Karpas-422 (cell line): ENCODE results near the gene NTSR2. TPM values are rescaled to one million over a fixed set of nuclear protein-coding genes. Genes with fewer than 3 reads are reported as not detected.
"Not testable (repeated sequence)": the region's sequence is repeated elsewhere in the genome, so short reads cannot be mapped to it uniquely, and the experiment has no call there.

Experiments
- DNase-seq: peaks from one replicate; pipeline ENCODE4 v3.0.0-alpha.2; 2015
- H2AFZ ChIP-seq: fragments of 200-600 bp; sonication (generic); 2 replicates; pipeline ENCODE4 v1.6.1; 2014; ENCODE audit warnings: antibody characterized with exemption, low read length, mixed read lengths
- H3K27ac ChIP-seq: fragments of 200-600 bp; sonication (generic); 2 replicates; pipeline ENCODE4 v1.5.1; 2014; ENCODE audit warnings: mild to moderate bottlenecking, low read length, moderate library complexity
- H3K27me3 ChIP-seq: fragments of 200-600 bp; sonication (generic); 2 replicates; pipeline ENCODE4 v1.6.1; 2014; ENCODE audit warnings: low read length, mixed read lengths
- H3K36me3 ChIP-seq: fragments of 200-600 bp; sonication (generic); 2 replicates; pipeline ENCODE4 v1.6.1; 2014; ENCODE audit warnings: low read length, mixed read lengths; ENCODE audit not compliant: insufficient read depth
- H3K4me1 ChIP-seq: fragments of 200-600 bp; sonication (generic); 2 replicates; pipeline ENCODE4 v1.6.1; 2014; ENCODE audit warnings: mild to moderate bottlenecking, low read length, mixed read lengths
- H3K4me2 ChIP-seq: fragments of 200-600 bp; sonication (generic); 2 replicates; pipeline ENCODE4 v1.6.1; 2014; ENCODE audit warnings: low read length, low read depth, mild to moderate bottlenecking; ENCODE audit not compliant: poor library complexity, severe bottlenecking
- H3K4me3 ChIP-seq: fragments of 200-600 bp; sonication (generic); 2 replicates; pipeline ENCODE4 v1.5.1; 2014; ENCODE audit warnings: mild to moderate bottlenecking, antibody characterized with exemption, low read length, mixed read lengths
- H3K79me2 ChIP-seq: fragments of 200-600 bp; sonication (generic); 2 replicates; pipeline ENCODE4 v1.6.1; 2014; ENCODE audit warnings: mild to moderate bottlenecking, low read length, mixed read lengths
- H3K9ac ChIP-seq: fragments of 200-600 bp; sonication (generic); 2 replicates; pipeline ENCODE4 v1.6.0; 2014; ENCODE audit warnings: low read length
- H3K9me2 ChIP-seq: fragments of 200-600 bp; sonication (generic), shearing (Covaris generic); replicated peaks from 2 replicates; pipeline ENCODE4 v1.6.0; 2014; ENCODE audit warnings: mild to moderate bottlenecking, low read length, moderate library complexity; ENCODE audit not compliant: insufficient read depth
- H3K9me3 ChIP-seq: fragments of 300-700, 200-600 bp; sonication (generic); 2 replicates; pipeline ENCODE4 v1.6.1; 2014; ENCODE audit warnings: low read length, mixed read lengths
- H4K20me1 ChIP-seq: fragments of 200-600 bp; sonication (generic); 2 replicates; pipeline ENCODE4 v1.6.1; 2014; ENCODE audit warnings: mild to moderate bottlenecking, antibody characterized with exemption, low read length, low read depth; ENCODE audit not compliant: insufficient read depth
- total RNA-seq: library from RNA; depleted of rRNA; stranded (reverse); fragments of >200 nt; shearing (Covaris generic); gene quantifications from 2 replicates; pipeline ENCODE4 v1.2.3, GENCODE V29; 2014; ENCODE audit warnings: low replicate concordance

Gene NTSR2
- total RNA-seq, 1 experiment from 2014 or later, result not detected

DNA sequence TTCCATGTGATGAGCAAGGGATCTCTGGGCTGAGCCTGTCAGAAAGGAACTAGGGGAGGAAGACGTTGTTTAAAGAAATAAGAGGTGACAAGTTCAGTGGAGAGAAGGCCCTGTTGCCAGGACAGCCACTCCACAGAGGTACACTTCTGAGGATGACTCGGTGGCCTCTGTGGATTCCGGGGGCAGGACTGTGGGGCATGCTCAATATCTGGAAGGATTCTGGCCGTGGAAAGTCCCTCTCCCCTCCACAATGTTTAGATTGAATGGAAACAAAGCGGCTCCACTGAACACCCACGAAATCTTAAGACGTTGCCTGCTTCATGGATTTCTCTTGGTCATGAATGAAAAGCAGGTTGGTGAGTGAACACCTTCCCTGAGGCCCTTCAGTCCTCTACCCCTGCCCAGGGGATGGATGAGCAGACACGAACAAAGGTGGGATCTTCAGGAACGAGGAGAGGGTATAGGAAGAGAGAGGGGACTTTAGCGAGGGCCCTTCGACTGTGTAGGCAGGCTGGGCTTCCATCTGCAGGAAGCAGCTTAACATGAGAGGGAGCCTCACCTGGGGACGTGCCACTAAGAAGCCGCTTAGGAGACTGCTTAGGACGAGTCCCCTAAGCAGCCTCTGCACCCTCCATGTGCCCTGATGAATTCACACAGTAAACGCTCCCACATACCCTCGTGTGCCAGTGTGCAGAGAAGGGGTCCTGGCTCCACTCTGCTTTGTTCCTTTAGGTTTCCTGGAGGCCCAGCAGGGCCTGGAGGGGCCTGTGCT lies 1.9 kb downstream of the NTSR2 start:
- peaks cover 9% of the 10 kb centered on the region for H3K4me1 ChIP-seq
- no peak for DNase-seq

DNA sequence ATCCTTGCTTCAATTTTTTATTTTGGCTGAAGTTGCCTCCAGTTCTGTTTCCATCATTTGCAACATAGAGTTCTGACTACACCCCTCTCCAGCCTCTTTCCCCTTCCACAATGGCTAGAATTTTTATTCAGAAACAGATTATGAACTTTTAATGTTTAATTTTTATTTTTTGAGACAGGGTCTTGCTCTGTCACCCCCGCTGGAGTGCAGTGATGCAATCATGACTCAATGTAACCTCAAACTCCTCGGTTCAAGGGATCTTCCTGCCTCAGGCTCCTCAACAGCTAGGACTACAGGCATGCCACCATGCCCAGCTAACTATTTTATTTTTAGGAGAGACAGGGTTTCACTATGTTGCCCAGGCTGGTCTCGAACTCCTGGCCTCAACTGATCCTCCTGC lies 2.8 kb downstream of the NTSR2 start:
- Histone ChIP-seq H3K9me2 (no peaks in the 10 kb centered on the region), H3K9me3 (peaks cover 5% of the 10 kb centered on the region), H4K20me1 (no peaks in the 10 kb centered on the region), H3K4me2 (no peak overlapping the region), H3K4me1 (peaks cover under 1% of the 10 kb centered on the region), H2AFZ (no peak overlapping the region), H3K27ac (no peak overlapping the region), H3K36me3 (no peaks in the 10 kb centered on the region), H3K9ac (no peak overlapping the region), H3K79me2 (no peaks in the 10 kb centered on the region), H3K4me3 (no peak overlapping the region), H3K27me3 (no peaks in the 10 kb centered on the region)
- DNase-seq, result no peak

More for the DNA sequence above, 1.9 kb downstream of the NTSR2 start:
- H3K4me2 ChIP-seq, result no peak overlapping the region
- no peaks in the 10 kb centered on the region for H3K27me3 ChIP-seq
- no peak overlapping the region for H2AFZ ChIP-seq
- no peaks in the 10 kb centered on the region for H4K20me1 ChIP-seq
- H3K9me2 ChIP-seq, result no peaks in the 10 kb centered on the region
- H3K79me2 ChIP-seq, result no peaks in the 10 kb centered on the region
- no peak overlapping the region for H3K4me3 ChIP-seq
- no peaks in the 10 kb centered on the region for H3K36me3 ChIP-seq
- H3K27ac ChIP-seq, result no peak overlapping the region
- H3K9me3 ChIP-seq, result peaks cover 2% of the 10 kb centered on the region
- no peak overlapping the region for H3K9ac ChIP-seq

DNA sequence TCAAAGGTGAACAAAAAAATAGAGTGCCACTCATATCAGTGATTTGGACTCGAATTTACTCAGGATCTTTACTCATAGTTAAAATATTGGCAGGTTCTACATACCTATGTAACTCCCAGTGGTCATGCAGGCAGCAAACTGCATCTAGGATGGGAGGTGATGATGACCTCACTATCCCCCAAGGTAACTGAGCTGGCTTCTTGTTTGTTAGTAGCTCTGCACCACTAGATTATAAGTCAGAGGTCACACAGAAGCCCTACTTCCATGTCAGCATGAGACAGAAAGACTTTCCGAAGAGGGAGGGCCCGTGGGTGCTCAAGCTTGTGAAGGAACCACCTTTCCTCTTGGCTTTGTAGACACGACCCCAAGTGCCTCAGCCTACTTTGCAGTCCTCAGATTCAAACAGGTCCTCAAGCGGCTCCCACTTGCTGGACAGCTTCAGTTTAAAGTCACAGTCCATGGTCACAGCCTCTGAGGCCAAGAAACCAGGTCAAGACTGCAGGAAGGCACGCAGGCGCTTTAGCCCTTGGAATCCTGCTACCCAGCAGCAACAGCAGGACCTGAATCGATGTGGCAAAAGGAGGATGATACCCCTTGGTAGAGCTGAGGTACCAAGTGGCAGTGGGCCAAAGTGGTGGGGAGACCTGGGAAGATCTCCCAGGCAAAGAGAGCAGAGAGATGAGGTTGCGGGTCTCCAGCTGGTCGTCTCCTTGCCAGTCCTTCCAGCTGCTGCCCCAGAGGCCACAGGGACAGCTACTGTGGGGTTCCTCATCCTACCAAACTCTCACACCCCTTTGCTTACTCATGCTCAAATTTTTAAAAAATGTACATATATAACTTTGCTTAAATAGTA lies 4.3 kb downstream of the NTSR2 start:
- Histone ChIP-seq H3K9me3 (peaks cover 5% of the 10 kb centered on the region), H3K27me3 (no peaks in the 10 kb centered on the region), H3K4me2 (no peak overlapping the region), H3K9me2 (no peaks in the 10 kb centered on the region), H4K20me1 (no peaks in the 10 kb centered on the region), H3K9ac (no peak overlapping the region), H3K4me3 (no peak overlapping the region), H3K27ac (no peak overlapping the region), H3K4me1 (no peaks in the 10 kb centered on the region), H3K79me2 (no peaks in the 10 kb centered on the region), H2AFZ (no peak overlapping the region), H3K36me3 (no peaks in the 10 kb centered on the region)
- DNase-seq, result no peak

GRCh38 chr2:11665028-11665427 lies 5.0 kb downstream of the NTSR2 start:
- no peak overlapping the region for H3K4me2 ChIP-seq
- no peak for DNase-seq
- H4K20me1 ChIP-seq, result no peaks in the 10 kb centered on the region
- no peaks in the 10 kb centered on the region for H3K79me2 ChIP-seq
- no peak overlapping the region for H3K27ac ChIP-seq
- no peaks in the 10 kb centered on the region for H3K36me3 ChIP-seq
- H3K4me1 ChIP-seq, result no peaks in the 10 kb centered on the region
- no peaks in the 10 kb centered on the region for H3K27me3 ChIP-seq
- H3K4me3 ChIP-seq, result no peak overlapping the region
- H3K9me2 ChIP-seq, result no peaks in the 10 kb centered on the region
- no peak overlapping the region for H3K9ac ChIP-seq
- H2AFZ ChIP-seq, result no peak overlapping the region
- H3K9me3 ChIP-seq, result peaks cover 5% of the 10 kb centered on the region

DNA sequence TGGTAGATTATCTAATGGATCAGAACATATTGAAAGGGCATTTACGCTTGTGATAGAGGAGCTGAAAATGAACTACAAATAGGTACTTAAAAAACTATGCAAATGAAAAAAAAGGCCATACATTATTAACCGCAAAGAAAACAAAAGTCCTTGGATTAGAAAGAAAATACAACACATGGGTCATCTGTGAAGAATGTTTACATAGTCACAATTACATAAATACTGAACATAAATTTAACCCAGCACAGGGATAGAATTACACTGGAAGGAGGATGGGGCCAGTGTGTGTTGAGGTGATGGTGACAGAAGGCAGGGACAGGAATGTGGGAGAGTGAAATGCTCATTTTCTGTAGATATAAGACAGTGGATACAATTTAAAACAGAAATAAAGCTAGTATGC lies 6.6 kb downstream of the NTSR2 start:
- peaks cover 5% of the 10 kb centered on the region for H3K9me3 ChIP-seq
- H3K27ac ChIP-seq, result no peak overlapping the region
- no peaks in the 10 kb centered on the region for H3K36me3 ChIP-seq
- no peak overlapping the region for H2AFZ ChIP-seq
- H3K4me2 ChIP-seq, result no peak overlapping the region
- H3K9ac ChIP-seq, result no peak overlapping the region
- no peak for DNase-seq
- H3K9me2 ChIP-seq, result no peaks in the 10 kb centered on the region
- H3K79me2 ChIP-seq, result no peaks in the 10 kb centered on the region
- H3K4me3 ChIP-seq, result no peak overlapping the region
- no peaks in the 10 kb centered on the region for H3K4me1 ChIP-seq
- H4K20me1 ChIP-seq, result no peaks in the 10 kb centered on the region
- H3K27me3 ChIP-seq, result no peaks in the 10 kb centered on the region

DNA sequence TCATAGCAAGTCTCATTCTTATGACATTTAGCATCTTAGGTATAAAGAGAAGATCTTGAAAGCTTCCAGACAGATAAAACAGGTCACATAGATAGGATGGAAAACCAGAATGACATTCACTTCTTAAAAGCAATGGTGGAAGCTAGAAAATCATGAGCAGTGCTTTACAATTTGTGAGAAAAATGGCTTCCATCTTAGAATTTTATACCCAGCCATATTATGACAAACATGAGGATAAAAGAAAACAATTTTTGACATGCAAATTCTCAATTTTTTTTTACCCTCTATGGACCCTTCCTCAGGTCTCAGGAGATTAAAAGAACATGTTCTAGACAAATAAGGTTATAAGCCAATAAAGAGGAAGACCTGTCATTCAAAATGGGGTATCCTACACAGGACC lies 7.1 kb downstream of the NTSR2 start:
- no peak overlapping the region for H3K4me2 ChIP-seq

GRCh38 chr2:11661891-11662435 lies 8.0 kb downstream of the NTSR2 start:
- Histone ChIP-seq H3K9me2 (no peaks in the 10 kb centered on the region), H4K20me1 (no peaks in the 10 kb centered on the region), H3K4me1 (no peaks in the 10 kb centered on the region), H3K4me2 (no peak overlapping the region), H3K27me3 (no peaks in the 10 kb centered on the region), H3K27ac (no peak overlapping the region), H3K36me3 (no peaks in the 10 kb centered on the region), H2AFZ (no peak overlapping the region), H3K4me3 (no peak overlapping the region), H3K9me3 (peaks cover 5% of the 10 kb centered on the region), H3K79me2 (no peaks in the 10 kb centered on the region), H3K9ac (no peak overlapping the region)
- DNase-seq, result no peak

More for the DNA sequence above, 7.1 kb downstream of the NTSR2 start:
- DNase-seq, result no peak
- Histone ChIP-seq H4K20me1 (no peaks in the 10 kb centered on the region), H3K36me3 (no peaks in the 10 kb centered on the region), H2AFZ (no peak overlapping the region), H3K9me2 (no peaks in the 10 kb centered on the region), H3K9me3 (peaks cover 5% of the 10 kb centered on the region), H3K27ac (no peak overlapping the region), H3K4me3 (no peak overlapping the region), H3K4me1 (no peaks in the 10 kb centered on the region), H3K27me3 (no peaks in the 10 kb centered on the region), H3K9ac (no peak overlapping the region), H3K79me2 (no peaks in the 10 kb centered on the region)

DNA sequence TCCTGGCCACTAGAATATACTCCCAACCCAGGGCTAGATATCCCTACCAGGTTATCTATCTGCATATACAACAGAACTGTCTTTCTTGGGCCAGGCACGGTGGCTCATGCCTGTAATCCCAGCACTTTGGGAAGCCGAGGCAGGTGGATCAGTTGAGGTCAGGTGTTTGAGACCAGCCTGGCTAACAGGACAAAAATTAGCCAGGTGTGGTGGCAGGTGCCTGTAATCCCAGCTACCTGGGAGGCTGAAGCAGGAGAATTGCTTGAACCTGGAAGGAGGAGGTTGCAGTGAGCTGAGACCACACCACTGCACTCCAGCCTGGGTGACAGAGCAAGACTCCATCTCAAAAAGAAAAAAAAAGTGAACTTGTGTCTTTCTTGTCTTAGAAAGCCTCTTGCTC lies 9.6 kb downstream of the NTSR2 start:
- not testable (repeated sequence) for H3K36me3 ChIP-seq, H3K4me1 ChIP-seq, H3K79me2 ChIP-seq, H3K9ac ChIP-seq, H3K9me2 ChIP-seq, H4K20me1 ChIP-seq, H3K27me3 ChIP-seq, DNase-seq, H2AFZ ChIP-seq, H3K27ac ChIP-seq, H3K4me3 ChIP-seq, H3K4me2 ChIP-seq, H3K9me3 ChIP-seq
